NB4 (cell line): ENCODE results near the gene UCMA.
A peak's percentile ranks its signal among the peaks of the same experiment; 100 is the strongest.

Source experiments
- DNase-seq: peaks from one replicate; pipeline ENCODE4 v3.0.0; 2010; ENCODE audit warnings: low read depth
- H3K4me3 ChIP-seq: one replicate; pipeline ENCODE4 v1.5.1; 2011; ENCODE audit warnings: mild to moderate bottlenecking, low read depth, low read length, moderate library complexity
- MYC ChIP-seq: IDR thresholded peaks from 2 replicates; pipeline ENCODE4 v1.6.1; 2011; ENCODE audit warnings: low read depth, low read length
- POLR2A ChIP-seq: IDR thresholded peaks from 2 replicates; pipeline ENCODE4 v1.6.1; 2011; ENCODE audit warnings: mild to moderate bottlenecking; ENCODE audit not compliant: insufficient read length; ENCODE audit errors: extremely low read depth
- TF ChIP-seq, protein P1 (sequence below): IDR thresholded peaks from one replicate; pipeline ENCODE4 v1.5.1; 2012; ENCODE audit warnings: low read depth, low read length
- TF ChIP-seq, protein P2 (sequence below): IDR thresholded peaks from 2 replicates; pipeline ENCODE4 v1.6.1; 2011; ENCODE audit warnings: low read depth, low read length

UCMA gene

GRCh38 chr10:13219685-13220670 lies 14.2 kb downstream of the UCMA start:
- H3K4me3 ChIP-seq: no peak overlapping the region
- TF ChIP-seq, protein P1, sequence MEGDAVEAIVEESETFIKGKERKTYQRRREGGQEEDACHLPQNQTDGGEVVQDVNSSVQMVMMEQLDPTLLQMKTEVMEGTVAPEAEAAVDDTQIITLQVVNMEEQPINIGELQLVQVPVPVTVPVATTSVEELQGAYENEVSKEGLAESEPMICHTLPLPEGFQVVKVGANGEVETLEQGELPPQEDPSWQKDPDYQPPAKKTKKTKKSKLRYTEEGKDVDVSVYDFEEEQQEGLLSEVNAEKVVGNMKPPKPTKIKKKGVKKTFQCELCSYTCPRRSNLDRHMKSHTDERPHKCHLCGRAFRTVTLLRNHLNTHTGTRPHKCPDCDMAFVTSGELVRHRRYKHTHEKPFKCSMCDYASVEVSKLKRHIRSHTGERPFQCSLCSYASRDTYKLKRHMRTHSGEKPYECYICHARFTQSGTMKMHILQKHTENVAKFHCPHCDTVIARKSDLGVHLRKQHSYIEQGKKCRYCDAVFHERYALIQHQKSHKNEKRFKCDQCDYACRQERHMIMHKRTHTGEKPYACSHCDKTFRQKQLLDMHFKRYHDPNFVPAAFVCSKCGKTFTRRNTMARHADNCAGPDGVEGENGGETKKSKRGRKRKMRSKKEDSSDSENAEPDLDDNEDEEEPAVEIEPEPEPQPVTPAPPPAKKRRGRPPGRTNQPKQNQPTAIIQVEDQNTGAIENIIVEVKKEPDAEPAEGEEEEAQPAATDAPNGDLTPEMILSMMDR: peak; percentile 16
- TF ChIP-seq, protein P2, sequence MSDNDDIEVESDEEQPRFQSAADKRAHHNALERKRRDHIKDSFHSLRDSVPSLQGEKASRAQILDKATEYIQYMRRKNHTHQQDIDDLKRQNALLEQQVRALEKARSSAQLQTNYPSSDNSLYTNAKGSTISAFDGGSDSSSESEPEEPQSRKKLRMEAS: no peak
- peak; percentile 53 for DNase-seq

GRCh38 chr10:13218878-13219277 lies 15.3 kb downstream of the UCMA start:
- DNase-seq: no peak
- TF ChIP-seq MYC (no peak), POLR2A (no peak)
- TF ChIP-seq, protein P2: no peak
- TF ChIP-seq, protein P1: no peak
- H3K4me3 ChIP-seq: no peak overlapping the region

GRCh38 chr10:13213163-13213562 lies 21.0 kb downstream of the UCMA start:
- no peak overlapping the region for H3K4me3 ChIP-seq
- TF ChIP-seq, protein P1: no peak
- TF ChIP-seq POLR2A: no peak
- TF ChIP-seq, protein P2: no peak
- TF ChIP-seq MYC: no peak
- DNase-seq: no peak

DNA sequence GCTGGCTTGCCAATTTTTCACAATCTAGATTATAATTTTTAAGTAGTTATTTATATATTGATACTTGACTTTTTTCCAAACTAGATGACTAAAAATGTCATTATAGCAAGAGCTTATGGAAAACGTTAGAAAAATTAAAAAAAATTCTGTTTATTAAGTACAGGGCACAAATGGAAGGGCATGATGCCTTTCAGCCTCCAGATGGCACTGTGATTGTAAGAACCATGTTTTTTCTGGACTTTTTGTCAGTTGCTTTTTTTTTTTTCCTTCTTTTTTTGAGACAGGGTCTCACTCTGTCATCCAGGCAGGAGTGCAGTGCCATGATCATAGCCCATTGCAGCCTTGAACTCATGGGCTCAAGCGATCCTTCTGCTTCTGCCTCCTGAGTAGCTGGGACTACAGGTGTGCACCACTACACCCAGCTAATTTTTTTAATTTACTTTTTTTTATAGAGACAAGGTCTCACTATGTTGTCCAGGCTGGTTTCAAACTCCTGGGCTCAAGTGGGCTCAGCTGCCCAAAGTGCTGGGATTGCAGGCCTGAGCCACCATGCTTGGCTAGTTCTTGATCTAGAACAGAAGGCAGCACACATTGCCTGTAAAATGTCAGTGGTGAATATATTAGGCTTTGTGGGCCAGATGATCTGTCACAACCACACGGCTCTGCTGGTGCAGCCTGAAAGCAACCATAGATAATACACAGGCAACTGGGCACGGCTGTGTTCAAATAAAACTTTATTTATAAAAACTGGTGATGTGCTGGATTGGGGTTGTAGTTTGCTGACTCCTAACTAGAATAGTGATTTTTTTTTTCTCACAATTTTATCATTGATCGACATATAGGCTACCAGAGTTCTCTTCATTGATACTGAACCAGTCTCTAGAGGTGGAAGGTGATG lies 27.4 kb downstream of the UCMA start:
- H3K4me3 ChIP-seq: no peak overlapping the region
- DNase-seq: peak; percentile 4
- TF ChIP-seq POLR2A (no peak), MYC (no peak)
- TF ChIP-seq, protein P1: no peak
- TF ChIP-seq, protein P2: no peak

- no peak for DNase-seq
- no peak overlapping the region for H3K4me3 ChIP-seq
- TF ChIP-seq, protein P1: no peak
- TF ChIP-seq, protein P2: no peak
- TF ChIP-seq MYC (no peak), POLR2A (no peak)
Observed at GRCh38 chr10:13206091-13206490, 28.1 kb downstream of the UCMA start.
